Fibroblast of pulmonary artery (primary cell): ENCODE data around the gene ZNF239.

Experiments used
- DNase-seq: peaks from one replicate; pipeline ENCODE4 v3.0.0-alpha.2; 2010; ENCODE audit warnings: low read depth
- H3K4me3 ChIP-seq: replicated peaks from 2 replicates; pipeline ENCODE4 v1.5.1; 2011; ENCODE audit warnings: low read depth, mild to moderate bottlenecking, control low read depth, low read length, moderate library complexity
- TF ChIP-seq, protein P1 (sequence below): IDR thresholded peaks from 2 replicates; pipeline ENCODE4 v1.5.1; 2011; ENCODE audit warnings: mild to moderate bottlenecking, control low read depth, low read length, inconsistent platforms; ENCODE audit errors: missing control alignments

ZNF239 gene

DNA sequence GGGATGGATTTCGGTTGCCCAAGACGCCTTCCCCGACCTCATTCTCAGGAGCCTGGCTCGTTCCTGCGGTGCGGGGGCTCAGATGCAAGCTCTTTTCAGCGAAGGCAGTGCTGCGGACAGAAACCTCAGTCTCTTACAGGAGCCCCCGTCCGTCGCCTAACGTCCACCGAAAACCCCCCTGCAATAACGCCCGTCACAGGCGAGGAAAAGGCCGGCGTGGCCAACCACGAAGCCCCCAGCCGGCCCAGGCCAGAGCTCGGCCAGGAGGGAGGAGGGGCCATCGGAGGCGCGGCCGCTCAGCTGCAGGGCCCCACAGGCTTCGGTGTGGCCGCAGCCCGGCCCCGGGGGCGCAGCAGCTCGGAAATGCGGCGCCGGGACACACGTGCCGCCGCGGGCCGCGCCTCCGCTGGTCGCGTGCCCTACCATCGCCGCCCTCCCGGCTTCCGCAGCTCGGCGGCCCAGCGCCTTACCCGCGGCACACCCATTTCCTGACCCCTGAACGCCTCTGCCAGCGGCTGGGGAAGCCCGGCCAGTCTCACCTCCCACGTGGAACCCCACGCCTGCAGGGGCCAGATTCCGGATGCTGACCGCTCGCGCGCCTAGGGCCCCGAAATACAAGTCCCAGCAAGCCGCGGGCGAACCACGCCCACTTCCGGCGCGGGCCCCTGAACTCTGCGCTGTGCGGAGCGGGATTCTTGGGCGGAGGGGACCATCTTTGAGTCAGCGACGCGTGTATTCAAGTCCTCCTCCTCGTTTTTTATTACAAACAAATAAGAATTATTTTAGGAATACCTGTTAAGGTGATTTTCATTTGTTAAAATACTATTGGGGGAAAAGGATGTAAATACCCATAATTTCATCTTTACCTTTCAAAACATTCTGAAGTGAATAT, at the start of gene ZNF239:
Gene ZNF239 (minus strand): TSS at position 616 of the 892 bp plus-strand sequence. CDS start 16,537 bp downstream, outside the sequence.
- DNase-seq = peak; percentile 90
- H3K4me3 ChIP-seq = peak within 1 kb of the TSS; percentile 52
- TF ChIP-seq, protein P1, sequence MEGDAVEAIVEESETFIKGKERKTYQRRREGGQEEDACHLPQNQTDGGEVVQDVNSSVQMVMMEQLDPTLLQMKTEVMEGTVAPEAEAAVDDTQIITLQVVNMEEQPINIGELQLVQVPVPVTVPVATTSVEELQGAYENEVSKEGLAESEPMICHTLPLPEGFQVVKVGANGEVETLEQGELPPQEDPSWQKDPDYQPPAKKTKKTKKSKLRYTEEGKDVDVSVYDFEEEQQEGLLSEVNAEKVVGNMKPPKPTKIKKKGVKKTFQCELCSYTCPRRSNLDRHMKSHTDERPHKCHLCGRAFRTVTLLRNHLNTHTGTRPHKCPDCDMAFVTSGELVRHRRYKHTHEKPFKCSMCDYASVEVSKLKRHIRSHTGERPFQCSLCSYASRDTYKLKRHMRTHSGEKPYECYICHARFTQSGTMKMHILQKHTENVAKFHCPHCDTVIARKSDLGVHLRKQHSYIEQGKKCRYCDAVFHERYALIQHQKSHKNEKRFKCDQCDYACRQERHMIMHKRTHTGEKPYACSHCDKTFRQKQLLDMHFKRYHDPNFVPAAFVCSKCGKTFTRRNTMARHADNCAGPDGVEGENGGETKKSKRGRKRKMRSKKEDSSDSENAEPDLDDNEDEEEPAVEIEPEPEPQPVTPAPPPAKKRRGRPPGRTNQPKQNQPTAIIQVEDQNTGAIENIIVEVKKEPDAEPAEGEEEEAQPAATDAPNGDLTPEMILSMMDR = no peak

GRCh38 chr10:43623351-43623750, 48.9 kb upstream of the ZNF239 start:
- TF ChIP-seq, protein P1 = no peak
- DNase-seq = peak; percentile 12
- H3K4me3 ChIP-seq = peak overlapping the region; percentile 11

DNA sequence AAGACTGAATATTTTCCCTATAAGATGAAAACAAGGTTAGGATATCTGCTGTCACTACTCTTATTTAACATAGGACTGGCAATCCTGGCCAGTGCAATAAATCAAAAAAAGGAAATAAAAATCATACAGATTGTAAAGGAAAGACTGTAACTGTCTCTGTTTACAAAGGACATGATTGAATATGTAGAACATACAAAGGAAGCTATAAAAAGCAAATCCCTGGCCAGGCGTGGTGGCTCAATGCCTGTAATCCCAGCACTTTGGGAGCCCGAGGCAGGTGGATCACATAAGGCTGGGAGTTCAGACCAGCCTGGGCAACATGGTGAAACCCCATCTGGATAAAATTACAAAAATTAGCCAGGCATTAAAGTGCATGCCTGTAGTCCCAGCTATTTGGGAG, 47.6 kb upstream of the ZNF239 start:
- DNase-seq = no peak

GRCh38 chr10:43619368-43619767, 45.0 kb upstream of the ZNF239 start:
- TF ChIP-seq, protein P1 = no peak
- no peak overlapping the region for H3K4me3 ChIP-seq
- no peak for DNase-seq

More for the DNA sequence above, 47.6 kb upstream of the ZNF239 start:
- TF ChIP-seq, protein P1 = no peak
- no peak overlapping the region for H3K4me3 ChIP-seq

DNA sequence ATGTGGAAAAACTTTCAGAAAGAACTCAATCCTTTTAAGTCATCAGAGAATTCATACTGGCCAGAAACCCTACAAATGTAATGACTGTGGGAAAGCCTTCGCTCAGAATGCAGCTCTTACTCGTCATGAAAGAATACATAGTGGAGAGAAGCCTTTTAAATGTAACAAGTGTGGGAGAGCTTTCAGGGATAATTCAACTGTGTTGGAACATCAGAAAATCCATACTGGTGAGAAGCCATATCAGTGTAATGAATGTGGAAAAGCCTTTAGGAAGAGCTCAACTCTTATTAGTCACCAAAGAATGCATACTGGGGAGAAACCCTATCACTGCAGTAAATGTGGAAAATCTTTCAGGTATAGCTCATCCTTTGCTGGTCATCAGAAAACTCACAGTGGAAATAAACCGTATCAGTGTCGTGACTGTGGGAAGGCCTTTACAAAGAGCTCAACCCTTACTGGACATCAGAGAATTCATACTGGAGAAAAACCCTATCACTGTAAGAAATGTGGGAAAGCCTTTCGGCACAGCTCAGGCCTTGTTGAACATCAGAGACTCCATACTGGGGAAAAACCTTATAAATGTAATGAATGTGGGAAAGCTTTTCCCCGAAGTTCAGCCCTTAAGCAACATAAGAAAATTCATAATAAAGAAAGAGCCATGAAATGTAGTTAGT, 42.4 kb upstream of the ZNF239 start:
- TF ChIP-seq, protein P1 = no peak
- no peak for DNase-seq
- H3K4me3 ChIP-seq = no peak overlapping the region

GRCh38 chr10:43610636-43611035, 36.2 kb upstream of the ZNF239 start:
- DNase-seq = peak; percentile 9
- TF ChIP-seq, protein P1 = no peak

More at GRCh38 chr10:43610636-43611035, 36.2 kb upstream of the ZNF239 start:
- H3K4me3 ChIP-seq = no peak overlapping the region
